ENCODE measurements around the gene ENOPH1.
"Not testable (repeated sequence)": the region's sequence is repeated elsewhere in the genome, so short reads cannot be mapped to it uniquely, and the experiment has no call there.

Gene ENOPH1

DNA sequence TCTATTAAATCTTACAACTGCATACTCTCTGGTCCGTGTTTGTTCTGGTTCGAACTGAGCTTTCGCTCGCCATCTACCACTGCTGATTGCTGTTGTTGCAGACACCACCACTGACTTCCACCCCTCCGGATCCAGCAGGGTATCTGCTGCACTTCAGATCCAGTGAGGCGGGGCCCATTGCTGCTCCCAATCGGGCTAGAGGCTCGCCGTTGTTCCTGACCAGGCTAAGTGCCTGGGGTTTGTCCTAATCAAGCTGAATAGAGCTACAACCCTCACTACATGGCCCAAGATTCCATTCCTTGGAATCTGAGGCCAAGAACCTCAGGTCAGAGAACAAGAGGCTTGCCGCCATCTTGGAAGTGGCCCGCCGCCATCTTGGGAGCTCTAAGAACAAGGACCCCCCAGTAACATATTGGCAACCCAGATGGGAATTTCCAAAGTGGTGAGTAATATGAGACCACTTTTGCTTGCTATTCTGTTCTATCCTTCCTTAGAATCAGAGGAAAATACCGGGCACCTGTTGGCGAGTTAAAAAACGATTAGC, 43.3 kb downstream of the ENOPH1 start:
- no peak for DNase-seq

- DNase-seq = not testable (repeated sequence)
Measured at GRCh38 chr4:82475931-82476330, 45.5 kb downstream of the ENOPH1 start.

DNA sequence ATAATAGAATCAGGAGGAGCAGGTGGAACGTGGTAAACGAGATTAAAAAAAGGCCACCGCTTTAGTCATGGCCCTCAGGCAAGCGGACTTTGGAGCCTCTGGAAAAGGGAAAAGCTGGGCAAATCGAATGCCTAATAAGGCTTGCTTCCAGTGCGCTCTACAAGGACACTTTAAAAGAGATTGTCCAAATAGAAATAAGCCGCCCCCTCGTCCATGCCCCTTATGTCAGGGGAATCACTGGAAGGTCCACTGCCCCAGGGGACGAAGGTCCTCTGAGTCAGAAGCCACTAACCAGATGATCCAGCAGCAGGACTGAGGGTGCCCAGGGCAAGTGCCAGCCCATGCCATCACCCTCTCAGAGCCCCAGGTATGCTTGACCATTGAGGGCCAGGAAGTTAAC, 47.1 kb downstream of the ENOPH1 start:
- DNase-seq = not testable (repeated sequence)

GRCh38 chr4:82479562-82479961, 49.2 kb downstream of the ENOPH1 start:
- DNase-seq = no peak

GRCh38 chr4:82480771-82481505, 50.5 kb downstream of the ENOPH1 start:
- DNase-seq = no peak

DNA sequence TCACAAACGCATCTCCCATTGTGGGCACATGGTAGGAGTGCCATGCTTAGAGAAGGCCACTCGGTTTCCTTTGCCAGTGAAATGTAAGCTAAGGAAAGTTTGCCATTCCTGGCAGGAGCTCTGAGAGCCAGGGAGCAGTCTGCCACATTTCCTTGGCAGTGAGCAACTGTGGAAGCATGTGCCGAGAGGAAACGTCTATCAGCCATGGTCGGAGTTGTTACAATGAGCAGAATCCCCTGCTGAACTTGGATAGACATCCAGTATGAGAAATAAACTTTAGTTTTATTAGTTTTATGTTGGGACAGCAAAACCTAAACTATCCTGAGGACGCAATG, 51.1 kb downstream of the ENOPH1 start:
- no peak for DNase-seq

DNA sequence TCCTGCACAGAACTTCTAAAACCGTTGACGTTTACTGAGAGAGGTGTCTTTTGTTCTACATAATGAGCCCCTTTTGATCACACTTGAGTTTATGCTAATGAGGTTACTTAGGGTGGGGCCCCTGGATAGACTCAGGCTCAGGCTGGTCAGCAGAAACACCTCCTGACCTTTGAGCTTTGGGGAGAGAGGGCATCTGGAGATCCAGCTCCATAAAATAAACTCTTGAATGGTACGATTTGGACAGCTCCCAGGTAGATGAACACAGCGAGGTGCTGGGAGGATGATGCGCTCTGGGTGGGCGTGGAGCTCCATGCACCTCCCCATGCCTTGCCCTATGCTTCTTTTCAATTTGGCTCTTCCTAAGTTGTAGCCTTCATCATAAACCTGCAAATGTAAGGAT, 52.0 kb downstream of the ENOPH1 start:
- DNase-seq = no peak

- no peak for DNase-seq
Measured at GRCh38 chr4:82484996-82485783, 54.8 kb downstream of the ENOPH1 start.

DNA sequence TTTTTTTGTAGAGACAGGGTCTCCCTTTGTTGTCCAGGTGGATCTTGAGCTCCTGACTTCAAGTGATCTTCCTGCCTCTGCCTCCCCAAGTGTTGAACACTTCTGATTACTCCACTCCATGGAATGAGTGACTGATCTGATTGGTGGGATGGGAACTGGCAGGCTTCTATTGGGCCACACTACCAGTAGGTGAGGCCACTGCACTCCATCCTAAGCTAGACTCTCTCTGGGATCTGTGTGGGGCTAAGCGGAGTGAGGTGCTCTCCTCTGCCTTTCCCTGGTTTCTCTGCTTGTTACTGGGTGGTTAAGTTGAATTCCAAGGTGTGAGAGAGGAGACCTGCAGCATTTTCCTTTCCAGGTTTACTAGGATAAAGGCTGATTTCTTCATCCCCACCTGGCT, 58.7 kb downstream of the ENOPH1 start:
- no peak for DNase-seq

DNA sequence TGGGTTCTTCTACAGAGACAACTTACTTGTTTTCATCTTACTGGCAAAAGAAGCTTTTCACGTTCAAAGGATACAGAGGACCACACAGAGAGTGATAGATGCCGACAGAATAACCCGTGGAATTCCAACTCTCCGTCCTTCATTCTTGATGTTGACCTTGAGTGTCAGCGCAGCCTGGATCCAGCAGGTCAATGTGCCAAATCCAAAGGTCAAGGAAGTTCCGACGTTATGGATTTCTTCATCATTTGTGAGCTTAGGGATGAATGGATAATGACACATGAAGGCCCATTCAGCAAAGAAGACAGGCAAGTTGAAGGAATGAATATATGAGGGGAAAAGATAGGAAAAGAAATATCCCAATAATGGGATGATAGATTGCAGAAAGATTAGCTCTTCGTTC, 59.6 kb downstream of the ENOPH1 start:
- no peak for DNase-seq

GRCh38 chr4:82491251-82491960, 61.0 kb downstream of the ENOPH1 start:
- DNase-seq = no peak

DNA sequence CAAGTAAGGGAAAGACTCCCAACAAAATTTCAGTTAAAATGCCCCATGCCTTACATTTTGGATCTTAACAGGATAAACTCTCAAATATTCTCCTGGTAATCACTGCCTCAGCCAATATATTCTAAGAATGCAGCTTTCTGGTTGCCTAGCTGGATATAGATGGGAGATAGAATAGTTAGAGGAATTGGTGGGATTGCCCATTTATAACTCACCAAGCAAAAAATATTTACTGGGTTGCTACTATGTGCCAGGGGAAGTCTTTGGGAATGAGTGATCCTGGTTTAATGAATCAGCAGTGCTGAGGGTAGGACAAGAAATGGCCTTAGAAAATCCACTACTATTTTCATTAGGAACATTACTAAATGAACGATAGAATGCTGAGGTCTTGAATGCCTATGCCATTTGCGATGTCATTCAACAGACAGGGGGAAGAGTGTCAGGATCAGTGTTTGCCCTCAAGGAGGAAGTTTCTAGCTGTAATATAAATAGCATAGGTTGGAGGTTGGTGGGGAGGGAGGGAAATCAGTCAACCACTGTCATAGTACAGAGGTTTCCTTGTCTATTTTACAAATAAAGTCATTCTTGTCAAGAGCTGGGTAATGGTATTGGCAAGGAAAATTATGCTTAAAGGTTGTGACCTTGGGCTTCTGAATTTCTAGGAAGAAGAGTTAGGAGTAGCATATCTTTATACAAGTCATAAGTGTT, 63.5 kb downstream of the ENOPH1 start:
- DNase-seq = peak; percentile 78

DNA sequence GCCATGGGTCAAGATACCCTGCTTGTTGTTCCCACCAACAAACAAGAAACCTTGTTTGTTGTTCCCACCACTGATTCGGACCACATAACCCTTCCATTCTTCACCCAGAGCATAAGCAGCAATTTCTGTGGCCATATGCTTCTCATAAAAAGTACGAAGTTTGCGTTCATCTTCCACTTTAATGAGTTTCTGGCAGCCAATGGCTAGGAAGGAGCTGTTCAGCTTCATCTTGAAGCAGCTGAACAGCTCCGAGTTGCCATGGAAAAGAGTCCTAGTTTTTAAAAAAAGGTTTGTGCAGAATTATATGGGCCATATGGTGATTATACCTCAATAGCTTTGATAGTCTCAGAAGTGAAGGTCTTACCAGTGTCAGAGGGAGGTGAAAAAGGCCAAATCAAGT, 65.3 kb downstream of the ENOPH1 start:
- DNase-seq = no peak

- DNase-seq = no peak
Measured at GRCh38 chr4:82496349-82496748, 66.0 kb downstream of the ENOPH1 start.

- DNase-seq = peak; percentile 44
Measured at GRCh38 chr4:82499738-82500434, 69.5 kb downstream of the ENOPH1 start.

DNA sequence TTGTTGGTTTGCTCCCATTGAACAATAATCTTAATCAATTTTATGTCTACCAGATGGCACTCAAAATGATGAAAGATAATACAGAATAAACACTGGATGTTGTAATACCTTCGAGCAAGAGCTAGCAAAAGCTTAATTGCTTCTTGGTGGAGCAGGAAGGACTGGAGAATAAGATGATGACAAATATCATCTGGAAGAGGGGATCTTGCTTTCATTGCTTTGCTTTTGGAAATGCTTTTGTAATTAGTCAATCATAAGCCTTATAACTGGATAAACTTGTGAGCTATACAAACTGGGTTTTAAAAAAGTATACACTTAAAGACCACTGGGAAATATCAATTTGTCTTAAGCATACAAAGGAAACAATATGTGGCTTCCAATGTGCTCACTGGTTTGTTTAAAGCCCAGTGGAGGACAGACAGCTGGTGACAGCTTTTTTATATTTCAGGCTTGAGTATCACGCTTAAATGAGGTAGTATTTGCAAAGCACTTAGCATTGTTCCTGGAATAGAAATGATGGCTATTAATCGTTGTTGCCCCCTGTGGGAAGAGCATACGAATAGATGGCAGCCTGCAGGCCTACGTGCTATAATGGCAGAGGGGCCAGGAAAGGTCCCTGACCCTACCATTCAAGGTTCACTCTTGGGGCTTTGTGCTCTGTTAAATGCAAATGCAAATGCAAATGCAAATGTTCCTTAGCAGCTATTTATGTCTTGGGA, 70.2 kb downstream of the ENOPH1 start:
- DNase-seq = peak; percentile 34

DNA sequence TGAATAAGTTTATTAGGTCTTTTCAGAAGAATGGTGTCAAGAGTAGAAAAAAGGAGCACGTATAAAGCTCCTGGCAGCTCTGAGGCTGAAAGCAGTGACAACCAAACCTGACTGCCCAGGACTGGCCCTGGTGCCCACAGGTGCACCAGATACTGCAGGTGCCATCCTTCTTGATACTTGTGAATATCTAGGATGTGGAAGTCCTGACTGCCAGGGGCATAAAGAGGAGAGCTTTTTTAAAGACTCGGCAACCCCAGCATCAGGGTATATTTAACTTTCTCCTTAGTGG, 70.7 kb downstream of the ENOPH1 start:
- no peak for DNase-seq

GRCh38 chr4:82508011-82508410, 77.6 kb downstream of the ENOPH1 start:
- DNase-seq = no peak

DNA sequence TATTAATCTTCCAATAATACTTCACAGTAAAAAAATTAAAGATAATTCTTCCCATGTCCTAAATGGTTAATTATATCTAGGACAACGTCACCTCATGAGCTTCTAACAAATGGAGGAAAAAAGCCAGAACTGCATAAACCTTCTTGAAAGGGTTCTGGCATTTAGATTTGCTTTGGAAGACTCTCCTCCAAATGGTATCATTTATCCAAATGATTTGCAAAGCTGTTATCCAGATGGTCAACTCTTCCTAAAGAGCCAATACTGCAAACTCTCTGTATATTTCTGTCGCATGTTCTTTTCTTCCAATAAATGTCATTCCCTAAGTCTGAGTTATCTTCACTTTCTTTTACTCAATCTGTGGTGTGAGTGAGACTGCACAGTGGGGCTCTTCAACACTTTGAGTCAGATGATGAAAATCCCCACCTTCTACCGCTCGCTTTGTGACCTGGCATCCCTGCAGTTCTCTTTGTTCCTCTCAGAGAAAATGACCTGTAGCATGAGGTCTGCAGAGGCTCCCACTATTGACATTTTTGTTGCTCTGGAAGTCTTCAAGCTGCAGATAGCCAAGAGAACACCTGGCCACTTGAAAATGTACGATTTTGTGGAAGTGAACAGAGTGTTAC, 78.5 kb downstream of the ENOPH1 start:
- DNase-seq = no peak

GRCh38 chr4:82510216-82510615, 79.8 kb downstream of the ENOPH1 start:
- no peak for DNase-seq
